Measurements from ENCODE around the gene DYSF. TPM values are rescaled to one million over a fixed set of nuclear protein-coding genes. Genes with fewer than 3 reads are reported as not detected.

The DYSF gene
- total RNA-seq, 1 experiment from 2014 or later = 0.89 TPM

DNA sequence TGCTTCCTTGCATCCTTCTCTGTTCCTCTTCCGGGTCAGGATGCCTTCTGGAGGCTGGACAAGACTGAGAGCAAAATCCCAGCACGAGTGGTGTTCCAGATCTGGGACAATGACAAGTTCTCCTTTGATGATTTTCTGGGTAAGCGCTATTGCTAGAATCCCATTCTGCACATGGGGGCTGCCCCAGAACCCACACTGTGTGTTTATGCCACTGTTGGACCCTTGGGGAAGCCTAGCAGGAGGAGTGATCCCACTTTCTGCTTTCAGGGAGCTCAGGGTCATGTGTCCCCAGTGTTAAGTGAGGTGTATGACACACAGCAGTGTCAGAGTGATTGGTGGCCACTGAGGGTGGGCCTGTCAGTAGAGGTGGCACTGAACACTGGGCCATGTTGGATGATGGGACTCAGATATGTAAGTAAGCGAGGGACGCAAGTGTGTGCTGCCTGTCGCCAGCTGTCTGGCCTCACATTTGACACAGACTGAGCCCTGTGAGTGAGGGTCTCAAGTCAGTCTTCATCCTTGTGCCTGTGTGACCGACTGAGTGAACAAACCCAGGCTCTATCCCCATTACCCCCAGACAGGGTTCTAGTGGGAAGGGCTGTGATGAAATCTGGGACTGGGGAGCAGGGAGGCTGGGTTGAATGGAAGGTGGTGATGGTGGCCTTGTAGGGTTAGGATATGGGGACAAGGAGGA lies 220.9 kb downstream of the DYSF start (continued):
- TF ChIP-seq POLR2AphosphoS5 (IDR thresholded peaks at IDR 0.05; ENCODE audit: low read depth, low read length) = no peak
- TF ChIP-seq EGR1 (IDR thresholded peaks at IDR 0.05; ENCODE audit: low read depth) = no peak
- TF ChIP-seq, protein P1, sequence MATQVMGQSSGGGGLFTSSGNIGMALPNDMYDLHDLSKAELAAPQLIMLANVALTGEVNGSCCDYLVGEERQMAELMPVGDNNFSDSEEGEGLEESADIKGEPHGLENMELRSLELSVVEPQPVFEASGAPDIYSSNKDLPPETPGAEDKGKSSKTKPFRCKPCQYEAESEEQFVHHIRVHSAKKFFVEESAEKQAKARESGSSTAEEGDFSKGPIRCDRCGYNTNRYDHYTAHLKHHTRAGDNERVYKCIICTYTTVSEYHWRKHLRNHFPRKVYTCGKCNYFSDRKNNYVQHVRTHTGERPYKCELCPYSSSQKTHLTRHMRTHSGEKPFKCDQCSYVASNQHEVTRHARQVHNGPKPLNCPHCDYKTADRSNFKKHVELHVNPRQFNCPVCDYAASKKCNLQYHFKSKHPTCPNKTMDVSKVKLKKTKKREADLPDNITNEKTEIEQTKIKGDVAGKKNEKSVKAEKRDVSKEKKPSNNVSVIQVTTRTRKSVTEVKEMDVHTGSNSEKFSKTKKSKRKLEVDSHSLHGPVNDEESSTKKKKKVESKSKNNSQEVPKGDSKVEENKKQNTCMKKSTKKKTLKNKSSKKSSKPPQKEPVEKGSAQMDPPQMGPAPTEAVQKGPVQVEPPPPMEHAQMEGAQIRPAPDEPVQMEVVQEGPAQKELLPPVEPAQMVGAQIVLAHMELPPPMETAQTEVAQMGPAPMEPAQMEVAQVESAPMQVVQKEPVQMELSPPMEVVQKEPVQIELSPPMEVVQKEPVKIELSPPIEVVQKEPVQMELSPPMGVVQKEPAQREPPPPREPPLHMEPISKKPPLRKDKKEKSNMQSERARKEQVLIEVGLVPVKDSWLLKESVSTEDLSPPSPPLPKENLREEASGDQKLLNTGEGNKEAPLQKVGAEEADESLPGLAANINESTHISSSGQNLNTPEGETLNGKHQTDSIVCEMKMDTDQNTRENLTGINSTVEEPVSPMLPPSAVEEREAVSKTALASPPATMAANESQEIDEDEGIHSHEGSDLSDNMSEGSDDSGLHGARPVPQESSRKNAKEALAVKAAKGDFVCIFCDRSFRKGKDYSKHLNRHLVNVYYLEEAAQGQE (IDR thresholded peaks at IDR 0.05; ENCODE audit: low read depth) = no peak
- TF ChIP-seq POLR2A (IDR thresholded peaks at IDR 0.05; ENCODE audit: borderline replicate concordance, extremely low read depth, insufficient read depth, insufficient read length) = no peak

DNA sequence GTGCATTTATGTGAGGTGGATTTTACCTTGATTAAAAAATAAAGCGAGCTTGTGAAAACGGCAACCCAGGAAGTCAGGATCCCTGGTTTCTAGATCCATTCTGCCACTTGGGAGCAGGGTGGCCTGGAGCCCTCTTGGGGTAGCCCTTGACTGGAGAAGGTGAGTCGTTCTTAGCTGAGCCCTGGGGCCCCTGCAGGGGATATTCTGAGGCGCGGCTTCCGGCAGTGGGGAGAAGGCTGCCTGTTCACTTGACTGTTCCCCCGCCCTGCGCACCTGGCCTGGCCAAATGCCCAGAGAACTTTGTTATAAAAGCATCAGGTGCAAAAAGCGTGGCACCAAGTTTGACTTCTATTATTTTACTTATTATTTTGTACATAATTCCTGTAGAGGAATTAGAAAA lies 221.9 kb downstream of the DYSF start:
- H3K27me3 ChIP-seq (ENCODE audit: insufficient read depth, low read length) = no peaks in the 10 kb centered on the region
- no peaks in the 10 kb centered on the region for H3K79me2 ChIP-seq (ENCODE audit: insufficient read depth, low read length)
- H4K20me1 ChIP-seq (ENCODE audit: insufficient read depth) = no peaks in the 10 kb centered on the region
- H3K4me1 ChIP-seq (ENCODE audit: control insufficient read depth in 1 of 2, insufficient read depth in 2 of 2, low read length in 2 of 2) = no peaks in the 10 kb centered on the region
- ChIA-PET POLR2A (no interaction called here), RAD21 (ENCODE audit: low non-redundant PET in 1 of 2, low total read pairs in 2 of 2, uncharacterized antibody in 2 of 2, unreplicated experiment in 2 of 2) (no interaction called here), CTCF (no interaction called here)
- H3K36me3 ChIP-seq (ENCODE audit: control insufficient read depth in 1 of 2, insufficient read depth in 2 of 2, low read length in 2 of 2) = no peaks in the 10 kb centered on the region
- DNase-seq (ENCODE audit: low read depth, low spot score) = no peak
- intact Hi-C loops (cut with micrococcal nuclease) = no loop called here
- no peak overlapping the region for H3K9ac ChIP-seq (ENCODE audit: low read length)
- no peak overlapping the region for H2AFZ ChIP-seq (ENCODE audit: low read depth, low read length, poor library complexity, severe bottlenecking)
- TF ChIP-seq POLR2A (IDR thresholded peaks at IDR 0.05; ENCODE audit: borderline replicate concordance, extremely low read depth, insufficient read depth, insufficient read length) (no peak), SRF (IDR thresholded peaks at IDR 0.05; ENCODE audit: low read depth) (no peak), EZH2 (IDR thresholded peaks at IDR 0.05) (no peak), SP1 (IDR thresholded peaks at IDR 0.05; ENCODE audit: low read depth) (no peak), POLR2AphosphoS5 (IDR thresholded peaks at IDR 0.05; ENCODE audit: low read depth, low read length) (no peak), EZH2phosphoT487 (IDR thresholded peaks at IDR 0.05; ENCODE audit: borderline replicate concordance) (no peak), CBX3 (IDR thresholded peaks at IDR 0.05; ENCODE audit: low read depth) (no peak), CEBPB (IDR thresholded peaks at IDR 0.05; ENCODE audit: low read depth) (no peak), ZNF274 (IDR thresholded peaks at IDR 0.05; ENCODE audit: low read depth, low read length) (no peak)
- TF ChIP-seq, protein P1 (IDR thresholded peaks at IDR 0.05; ENCODE audit: low read depth) = no peak
- TF ChIP-seq, protein P2, sequence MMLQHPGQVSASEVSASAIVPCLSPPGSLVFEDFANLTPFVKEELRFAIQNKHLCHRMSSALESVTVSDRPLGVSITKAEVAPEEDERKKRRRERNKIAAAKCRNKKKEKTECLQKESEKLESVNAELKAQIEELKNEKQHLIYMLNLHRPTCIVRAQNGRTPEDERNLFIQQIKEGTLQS (IDR thresholded peaks at IDR 0.05) = no peak
- TF ChIP-seq, protein P3, sequence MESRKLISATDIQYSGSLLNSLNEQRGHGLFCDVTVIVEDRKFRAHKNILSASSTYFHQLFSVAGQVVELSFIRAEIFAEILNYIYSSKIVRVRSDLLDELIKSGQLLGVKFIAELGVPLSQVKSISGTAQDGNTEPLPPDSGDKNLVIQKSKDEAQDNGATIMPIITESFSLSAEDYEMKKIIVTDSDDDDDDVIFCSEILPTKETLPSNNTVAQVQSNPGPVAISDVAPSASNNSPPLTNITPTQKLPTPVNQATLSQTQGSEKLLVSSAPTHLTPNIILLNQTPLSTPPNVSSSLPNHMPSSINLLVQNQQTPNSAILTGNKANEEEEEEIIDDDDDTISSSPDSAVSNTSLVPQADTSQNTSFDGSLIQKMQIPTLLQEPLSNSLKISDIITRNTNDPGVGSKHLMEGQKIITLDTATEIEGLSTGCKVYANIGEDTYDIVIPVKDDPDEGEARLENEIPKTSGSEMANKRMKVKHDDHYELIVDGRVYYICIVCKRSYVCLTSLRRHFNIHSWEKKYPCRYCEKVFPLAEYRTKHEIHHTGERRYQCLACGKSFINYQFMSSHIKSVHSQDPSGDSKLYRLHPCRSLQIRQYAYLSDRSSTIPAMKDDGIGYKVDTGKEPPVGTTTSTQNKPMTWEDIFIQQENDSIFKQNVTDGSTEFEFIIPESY (IDR thresholded peaks at IDR 0.05; ENCODE audit: extremely low read depth, insufficient replicate concordance, low read length) = no peak
- H3K4me2 ChIP-seq (ENCODE audit: low read length) = no peak overlapping the region
- BruUV-seq (replicated peaks) = no TSS peak
- H3K27ac ChIP-seq (ENCODE audit: low read depth, low read length) = no peak overlapping the region
- no peak for ATAC-seq
- H3K4me3 ChIP-seq (replicated peaks in 1 of 2; ENCODE audit: low read depth in 1 of 2, low read length in 2 of 2) = no peak overlapping the region
- H3K9me3 ChIP-seq (ENCODE audit: control insufficient read depth in 1 of 2, insufficient read depth in 1 of 2, low read depth in 1 of 2, low read length in 2 of 2) = no peaks in the 10 kb centered on the region
- no peaks in the 10 kb centered on the region for H3K9me2 ChIP-seq (ENCODE audit: insufficient read depth)
